ENCODE results near the gene KIFC3.

Gene KIFC3

DNA sequence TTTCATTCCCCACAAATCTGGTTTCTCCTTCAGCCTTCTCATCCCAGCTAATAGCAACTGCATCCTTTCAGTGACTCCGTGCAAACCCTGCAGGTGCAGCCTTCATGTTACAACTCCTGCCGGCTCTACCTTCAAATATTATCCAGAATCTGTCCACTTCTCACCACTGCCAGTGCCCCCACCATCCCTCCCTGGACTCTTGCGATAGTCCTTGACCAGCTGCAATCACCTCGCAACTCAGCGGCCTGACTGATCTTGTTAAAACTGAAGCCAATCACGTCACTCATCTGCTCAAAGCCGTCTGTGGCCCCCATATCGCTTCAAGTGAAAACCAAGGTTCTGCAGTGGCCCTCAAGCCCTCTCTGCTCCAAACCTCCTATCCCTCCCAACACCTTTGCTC is 42.8 kb upstream of the KIFC3 start:
- TF ChIP-seq CTCF (IDR thresholded peaks at IDR 0.05; ENCODE audit: low read depth, low read length, poor library complexity, severe bottlenecking), result no peak
- TF ChIP-seq EZH2phosphoT487 (IDR thresholded peaks at IDR 0.05; ENCODE audit: borderline replicate concordance, low read length), result no peak
- Histone ChIP-seq H4K20me1 (ENCODE audit: control insufficient read depth, insufficient read depth, low read depth, low read length) (no peaks in the 10 kb centered on the region), H3K4me3 (ENCODE audit: low read length) (no peak overlapping the region), H3K27me3 (ENCODE audit: control insufficient read depth, low read length) (peaks cover 9% of the 10 kb centered on the region), H3K79me2 (ENCODE audit: control insufficient read depth, low read length) (no peaks in the 10 kb centered on the region), H3K9me3 (ENCODE audit: control insufficient read depth, insufficient read depth, low read length) (no peaks in the 10 kb centered on the region), H3K27ac (ENCODE audit: low read depth, low read length) (no peak overlapping the region), H3K9me2 (replicated peaks; ENCODE audit: control insufficient read depth, low read length) (no peaks in the 10 kb centered on the region), H3K4me2 (ENCODE audit: low read length) (no peak overlapping the region), H3K36me3 (ENCODE audit: control insufficient read depth, low read length) (no peaks in the 10 kb centered on the region), H3K4me1 (ENCODE audit: control insufficient read depth, low read length) (no peaks in the 10 kb centered on the region), H3F3A (ENCODE audit: control insufficient read depth, insufficient read depth) (no peaks in the 10 kb centered on the region)

- Histone ChIP-seq H3F3A (ENCODE audit: control insufficient read depth, insufficient read depth) (no peaks in the 10 kb centered on the region), H3K4me3 (ENCODE audit: low read length) (no peak overlapping the region), H3K9me2 (replicated peaks; ENCODE audit: control insufficient read depth, low read length) (no peaks in the 10 kb centered on the region), H3K36me3 (ENCODE audit: control insufficient read depth, low read length) (no peaks in the 10 kb centered on the region), H3K4me1 (ENCODE audit: control insufficient read depth, low read length) (no peaks in the 10 kb centered on the region), H3K27me3 (ENCODE audit: control insufficient read depth, low read length) (peaks cover 9% of the 10 kb centered on the region), H4K20me1 (ENCODE audit: control insufficient read depth, insufficient read depth, low read depth, low read length) (no peaks in the 10 kb centered on the region), H3K79me2 (ENCODE audit: control insufficient read depth, low read length) (no peaks in the 10 kb centered on the region), H3K27ac (ENCODE audit: low read depth, low read length) (no peak overlapping the region), H3K4me2 (ENCODE audit: low read length) (no peak overlapping the region), H3K9me3 (ENCODE audit: control insufficient read depth, insufficient read depth, low read length) (no peaks in the 10 kb centered on the region)
- TF ChIP-seq CTCF (IDR thresholded peaks at IDR 0.05; ENCODE audit: low read depth, low read length, poor library complexity, severe bottlenecking) (no peak), EZH2phosphoT487 (IDR thresholded peaks at IDR 0.05; ENCODE audit: borderline replicate concordance, low read length) (no peak)
Measured at GRCh38 chr16:57844416-57845030, 42.2 kb upstream of the KIFC3 start.

- no peak overlapping the region for H3K27ac ChIP-seq (ENCODE audit: low read depth, low read length)
- TF ChIP-seq CTCF (IDR thresholded peaks at IDR 0.05; ENCODE audit: low read depth, low read length, poor library complexity, severe bottlenecking) (no peak), EZH2phosphoT487 (IDR thresholded peaks at IDR 0.05; ENCODE audit: borderline replicate concordance, low read length) (no peak)
- no peaks in the 10 kb centered on the region for H3K36me3 ChIP-seq (ENCODE audit: control insufficient read depth, low read length)
- H3F3A ChIP-seq (ENCODE audit: control insufficient read depth, insufficient read depth), result no peaks in the 10 kb centered on the region
- peaks cover 3% of the 10 kb centered on the region for H3K27me3 ChIP-seq (ENCODE audit: control insufficient read depth, low read length)
- H3K4me1 ChIP-seq (ENCODE audit: control insufficient read depth, low read length), result no peaks in the 10 kb centered on the region
- no peaks in the 10 kb centered on the region for H4K20me1 ChIP-seq (ENCODE audit: control insufficient read depth, insufficient read depth, low read depth, low read length)
- H3K79me2 ChIP-seq (ENCODE audit: control insufficient read depth, low read length), result no peaks in the 10 kb centered on the region
- H3K4me3 ChIP-seq (ENCODE audit: low read length), result no peak overlapping the region
- no peak overlapping the region for H3K4me2 ChIP-seq (ENCODE audit: low read length)
- H3K9me3 ChIP-seq (ENCODE audit: control insufficient read depth, insufficient read depth, low read length), result no peaks in the 10 kb centered on the region
- H3K9me2 ChIP-seq (replicated peaks; ENCODE audit: control insufficient read depth, low read length), result no peaks in the 10 kb centered on the region
Measured at GRCh38 chr16:57843400-57843799, 41.1 kb upstream of the KIFC3 start.

Measured in DOHH2 (cell line).